Kidney (tissue), 14 donors: ENCODE data around the gene SERINC3. TPM values are rescaled to one million over a fixed set of nuclear protein-coding genes. Genes with fewer than 3 reads are reported as not detected.

Experiments used
- DNase-seq, 5 donors: peaks; one replicate each; pipeline ENCODE4 v3.0.0-alpha.2; 2013 to 2020
- FAIRE-seq: peaks from 2 replicates; lab custom pipeline; 2012; peaks lifted over from hg19 to GRCh38; lab: Jason Lieb, UNC
- H3K27ac ChIP-seq, 2 donors: one replicate each; pipeline ENCODE4 v1.7.0; 2013; ENCODE audit warnings: low read depth in 2 of 2, low read length in 2 of 2, inconsistent platforms in 1 of 2
- H3K27me3 ChIP-seq: one replicate; pipeline ENCODE4 v1.7.1; 2013; ENCODE audit warnings: low read length, inconsistent platforms; ENCODE audit not compliant: control insufficient read depth, insufficient read depth
- H3K36me3 ChIP-seq, 3 donors: one replicate each; pipeline versions ENCODE4 v1.7.0 to v1.7.1; 2013; ENCODE audit warnings: low read length in 3 of 3, control low read depth in 1 of 3, inconsistent platforms in 1 of 3; ENCODE audit not compliant: insufficient read depth in 3 of 3, control insufficient read depth in 2 of 3
- H3K4me1 ChIP-seq, 3 donors: one replicate each; pipeline versions ENCODE4 v1.7.0 to v1.7.1; 2013; ENCODE audit warnings: low read length in 3 of 3, inconsistent platforms in 1 of 3, low read depth in 1 of 3; ENCODE audit not compliant: control insufficient read depth in 2 of 3, insufficient read depth in 2 of 3
- H3K4me3 ChIP-seq, 3 donors: one replicate each; pipeline versions ENCODE4 v1.7.0 to v1.8.1; 2013; ENCODE audit warnings: low read length in 3 of 3, control low read depth in 1 of 3, inconsistent platforms in 1 of 3
- H3K9ac ChIP-seq, 3 donors: one replicate each; pipeline versions ENCODE4 v1.7.0 to v1.7.1; 2013; ENCODE audit warnings: low read length in 3 of 3, control low read depth in 1 of 3, inconsistent platforms in 1 of 3
- H3K9me3 ChIP-seq, 3 donors: one replicate each; pipeline versions ENCODE4 v1.7.0 to v1.7.1; 2013; ENCODE audit warnings: low read length in 3 of 3, control low read depth in 1 of 3, inconsistent platforms in 1 of 3; ENCODE audit not compliant: control insufficient read depth in 2 of 3, insufficient read depth in 1 of 3
- CTCF ChIP-seq: IDR thresholded peaks from 3 replicates; pipeline ENCODE4 v1.5.1; 2012; ENCODE audit warnings: mild to moderate bottlenecking, moderate library complexity, borderline replicate concordance; ENCODE audit not compliant: insufficient read depth; ENCODE audit errors: extremely low read depth
- intact Hi-C: fragments of 100-400 bp; cut with DNase I; formaldehyde crosslinking; loops from one replicate; pipeline ENCODE4 v1.11.1; 2022
- polyA plus RNA-seq: library from polyadenylated mRNA; stranded (reverse); fragments of 350-450 nt; fragmentation: Illumina TruSeq; extraction: RNeasy Lipid Tissue Mini Kit (QIAGEN cat#74804); gene quantifications from one replicate; pipeline ENCODE4 v1.2.3, GENCODE V29; 2014; ENCODE audit warnings: low read depth, low replicate concordance; ENCODE audit not compliant: insufficient read depth
- total RNA-seq: library from RNA; stranded (reverse); fragmentation: NEBNext Ultra II Directional; extraction: Animal tissue kit (Norgen Biotek cat#: 25700); gene quantifications from one replicate; pipeline ENCODE4 v1.2.1, GENCODE V29; 2021
- donor health status: control.
- donor health status: control.
- donor health status: control.
- donor health status: control.
- donor health status: control.
- donor health status: DM: yes; HTN: yes; CAD: no.
- donor health status: Normal renal cell carcinoma (clear cell type).

SERINC3 gene
- total and polyA plus RNA-seq, 2 donors from 2014 or later = 41.6 to 90.4 TPM

GRCh38 chr20:44501448-44501847, 20.4 kb downstream of the SERINC3 start:
- Histone ChIP-seq H3K9me3 (no peaks in the 10 kb centered on the region), H3K27ac (no peak overlapping the region), H3K36me3 (peaks cover 16 to 63% (median 44%) of the 10 kb centered on the region in 3 donors), H3K27me3 (no peaks in the 10 kb centered on the region), H3K4me1 (peaks cover 0 to 5% (median 0%) of the 10 kb centered on the region in 3 donors), H3K4me3 (no peak overlapping the region), H3K9ac (no peak overlapping the region)
- FAIRE-seq = no peak
- no peak for TF ChIP-seq CTCF
- DNase-seq = no peak
- intact Hi-C loops = no loop called here

GRCh38 chr20:44500221-44500620, 21.6 kb downstream of the SERINC3 start:
- Histone ChIP-seq H3K27ac (no peak overlapping the region), H3K9me3 (no peaks in the 10 kb centered on the region), H3K9ac (no peak overlapping the region), H3K36me3 (peaks cover 16 to 74% (median 51%) of the 10 kb centered on the region in 3 donors), H3K27me3 (no peaks in the 10 kb centered on the region), H3K4me1 (peaks cover 0 to 5% (median 0%) of the 10 kb centered on the region in 3 donors), H3K4me3 (no peak overlapping the region)
- no peak for DNase-seq
- intact Hi-C loops = no loop called here
- TF ChIP-seq CTCF = no peak
- no peak for FAIRE-seq

- no peak for TF ChIP-seq CTCF
- Histone ChIP-seq H3K4me3 (no peak overlapping the region), H3K27me3 (no peaks in the 10 kb centered on the region), H3K27ac (no peak overlapping the region), H3K9me3 (no peaks in the 10 kb centered on the region), H3K36me3 (peaks cover 10 to 69% (median 51%) of the 10 kb centered on the region in 3 donors), H3K4me1 (peaks cover 0 to 5% (median 0%) of the 10 kb centered on the region in 3 donors), H3K9ac (no peak overlapping the region)
- FAIRE-seq (no peak), DNase-seq (no peak)
- intact Hi-C loops = no loop called here
These were observed 24.1 kb downstream of the SERINC3 start for GRCh38 chr20:44497761-44498160.

- Histone ChIP-seq H3K9me3 (no peaks in the 10 kb centered on the region), H3K9ac (no peak overlapping the region), H3K4me3 (no peak overlapping the region), H3K36me3 (peaks cover 10 to 69% (median 48%) of the 10 kb centered on the region in 3 donors), H3K27ac (no peak overlapping the region), H3K4me1 (peaks cover 0 to 5% (median 0%) of the 10 kb centered on the region in 3 donors), H3K27me3 (no peaks in the 10 kb centered on the region)
- DNase-seq = no peak
- no peak for FAIRE-seq
- intact Hi-C loops = no loop called here
- no peak for TF ChIP-seq CTCF
These were observed 24.9 kb downstream of the SERINC3 start for GRCh38 chr20:44496976-44497375.
